ENCODE measurements around the gene SP140.
"Not testable (repeated sequence)": the region's sequence is repeated elsewhere in the genome, so short reads cannot be mapped to it uniquely, and the experiment has no call there.

SP140 gene

GRCh38 chr2:230226051-230226551 is 565 bp downstream of the SP140 start:
- no peak for FAIRE-seq

GRCh38 chr2:230227216-230227615 is 1.7 kb downstream of the SP140 start:
- FAIRE-seq, result no peak

GRCh38 chr2:230230087-230230486 is 4.6 kb downstream of the SP140 start:
- FAIRE-seq, result no peak

- FAIRE-seq, result no peak
Observed at GRCh38 chr2:230230496-230231200, 5.1 kb downstream of the SP140 start.

- FAIRE-seq, result no peak
Observed at GRCh38 chr2:230231251-230231650, 5.7 kb downstream of the SP140 start.

GRCh38 chr2:230234122-230234722 is 8.7 kb downstream of the SP140 start:
- no peak for FAIRE-seq

- FAIRE-seq, result no peak
Observed at GRCh38 chr2:230234845-230235244, 9.3 kb downstream of the SP140 start.

GRCh38 chr2:230244211-230244610 is 18.7 kb downstream of the SP140 start:
- no peak for FAIRE-seq

GRCh38 chr2:230246206-230246605 is 20.7 kb downstream of the SP140 start:
- no peak for FAIRE-seq

- no peak for FAIRE-seq
Observed at GRCh38 chr2:230250231-230250630, 24.7 kb downstream of the SP140 start.

GRCh38 chr2:230254152-230254881 is 28.8 kb downstream of the SP140 start:
- FAIRE-seq, result no peak

GRCh38 chr2:230256733-230257332 is 31.3 kb downstream of the SP140 start:
- FAIRE-seq, result no peak

GRCh38 chr2:230258483-230258882 is 32.9 kb downstream of the SP140 start:
- FAIRE-seq, result no peak

- no peak for FAIRE-seq
Observed at GRCh38 chr2:230262246-230262645, 36.7 kb downstream of the SP140 start.

- FAIRE-seq, result not testable (repeated sequence)
Observed at GRCh38 chr2:230264945-230265344, 39.4 kb downstream of the SP140 start.

- no peak for FAIRE-seq
Observed at GRCh38 chr2:230266638-230267037, 41.1 kb downstream of the SP140 start.

GRCh38 chr2:230267059-230267458 is 41.5 kb downstream of the SP140 start:
- no peak for FAIRE-seq

- no peak for FAIRE-seq
Observed at GRCh38 chr2:230267556-230267955, 42.0 kb downstream of the SP140 start.

GRCh38 chr2:230268606-230269243 is 43.2 kb downstream of the SP140 start:
- no peak for FAIRE-seq

GRCh38 chr2:230269715-230270114 is 44.2 kb downstream of the SP140 start:
- FAIRE-seq, result no peak

- FAIRE-seq, result no peak
Observed at GRCh38 chr2:230282936-230283335, 57.4 kb downstream of the SP140 start.

- FAIRE-seq, result no peak
Observed at GRCh38 chr2:230286048-230286447, 60.5 kb downstream of the SP140 start.

- FAIRE-seq, result not testable (repeated sequence)
Observed at GRCh38 chr2:230289311-230289710, 63.8 kb downstream of the SP140 start.
